GM12878 (cell line): ENCODE results near the gene DRP2. TPM values are rescaled to one million over a fixed set of nuclear protein-coding genes. Genes with fewer than 3 reads are reported as not detected.

ENCODE experiments used
- ATAC-seq: fragments of 200-7000 bp; cut with Tn5 transposase; 3 replicates; pipeline ENCODE4 v1.9.1; 2020; ENCODE audit warnings: mild to moderate bottlenecking, moderate library complexity
- BruUV-seq: library from RNA; stranded (reverse); fragments of 400-500 nt; replicated peaks from 2 replicates; lab custom pipeline; 2021; lab: Mats Ljungman, UMichigan
- CTCF ChIA-PET: fragments of 300-600 bp; sonication (Branson Sonifier 250); formaldehyde crosslinking; extraction: SDS; loops from one replicate; lab custom pipeline; 2021; ENCODE audit warnings: inconsistent platforms; lab: Yijun Ruan, JAX
- POLR2A ChIA-PET: fragments of 350-600 bp; formaldehyde crosslinking; extraction: SDS; loops from one replicate; lab custom pipeline; 2021; ENCODE audit warnings: inconsistent platforms; lab: Charles Lee
- RAD21 ChIA-PET: fragments of 300-600 bp; sonication (Branson Sonifier 250); formaldehyde crosslinking; loops from one replicate; lab custom pipeline; 2023; ENCODE audit warnings: antibody characterized with exemption; ENCODE audit not compliant: unreplicated experiment; lab: Charles Lee
- SMC1A ChIA-PET: fragments of 300-600 bp; sonication (Branson Sonifier 250); formaldehyde crosslinking; loops from one replicate; lab custom pipeline; 2023; ENCODE audit not compliant: unreplicated experiment, uncharacterized antibody; lab: Charles Lee
- DNase-seq: peaks from one replicate; pipeline ENCODE4 v3.0.0-alpha.2; 2011; ENCODE audit warnings: low read depth, low spot score
- FAIRE-seq: peaks from 3 replicates; lab custom pipeline; 2011; peaks lifted over from hg19 to GRCh38; lab: Jason Lieb, UNC
- H2AFZ ChIP-seq: 2 replicates; pipeline ENCODE4 v1.6.0; 2011; ENCODE audit warnings: low read depth, low read length, control low read depth; ENCODE audit not compliant: control insufficient read depth
- H3K27ac ChIP-seq: 2 replicates; pipeline ENCODE4 v1.5.1; 2011; ENCODE audit warnings: control low read depth; ENCODE audit not compliant: control insufficient read depth, insufficient read depth
- H3K27me3 ChIP-seq, 2 experiments: replicated peaks in 1 of 2; 2 replicates each; pipeline versions ENCODE4 v1.6.0 to v1.6.1; 2011; ENCODE audit warnings: low read length in 1 of 2; ENCODE audit not compliant: control insufficient read depth in 2 of 2, insufficient read depth in 2 of 2
- H3K36me3 ChIP-seq, 2 experiments: 2 replicates each; pipeline ENCODE4 v1.5.1; 2011; ENCODE audit warnings: low read length in 1 of 2; ENCODE audit not compliant: control insufficient read depth in 2 of 2, insufficient read depth in 2 of 2
- H3K4me1 ChIP-seq: 2 replicates; pipeline ENCODE4 v1.6.1; 2011; ENCODE audit warnings: mild to moderate bottlenecking, low read length, moderate library complexity, mixed read lengths; ENCODE audit not compliant: control insufficient read depth, insufficient read depth
- H3K4me2 ChIP-seq: 2 replicates; pipeline ENCODE4 v1.6.0; 2011; ENCODE audit warnings: control low read depth; ENCODE audit not compliant: control insufficient read depth, insufficient read depth
- H3K4me3 ChIP-seq: fragments of 200-600 bp; sonication (generic); 2 replicates; pipeline ENCODE4 v1.5.1; 2016
- H3K79me2 ChIP-seq: 2 replicates; pipeline ENCODE4 v1.6.0; 2011; ENCODE audit warnings: low read length; ENCODE audit not compliant: control insufficient read depth, insufficient read depth
- H3K9ac ChIP-seq: 2 replicates; pipeline ENCODE4 v1.8.0; 2011; ENCODE audit warnings: low read length, control low read depth, mixed read lengths; ENCODE audit not compliant: control insufficient read depth, insufficient read depth
- H3K9me3 ChIP-seq: replicated peaks from 3 replicates; pipeline ENCODE4 v1.5.1; 2011; ENCODE audit warnings: mild to moderate bottlenecking, low read length; ENCODE audit not compliant: control insufficient read depth, insufficient read depth
- H4K20me1 ChIP-seq: 2 replicates; pipeline ENCODE4 v1.6.0; 2011; ENCODE audit not compliant: control insufficient read depth, insufficient read depth
- EZH2 ChIP-seq: IDR thresholded peaks from 2 replicates; pipeline ENCODE4 v1.6.1; 2012; ENCODE audit warnings: low read depth, mild to moderate bottlenecking, control low read depth, inconsistent platforms, low read length, borderline replicate concordance; ENCODE audit not compliant: control insufficient read depth
- HDAC2 ChIP-seq: fragments of 200-600 bp; sonication (generic); IDR thresholded peaks from 2 replicates; pipeline ENCODE4 v1.6.1; 2017
- NFIC ChIP-seq: IDR thresholded peaks from 2 replicates; pipeline ENCODE4 v1.6.1; 2012; ENCODE audit warnings: low read depth, mild to moderate bottlenecking, inconsistent platforms, low read length, moderate library complexity
- NFYA ChIP-seq: IDR thresholded peaks from 2 replicates; pipeline ENCODE4 v1.6.1; 2011; ENCODE audit warnings: low read depth, mild to moderate bottlenecking, low read length, improper control_type of control experiment, borderline replicate concordance
- NR2C1 ChIP-seq: fragments of 450-650 bp; IDR thresholded peaks from 2 replicates; pipeline ENCODE4 v1.6.1; 2017; ENCODE audit warnings: antibody characterized with exemption, mild to moderate bottlenecking, moderate library complexity
- NRF1 ChIP-seq: conservative IDR thresholded peaks from 2 replicates; pipeline ENCODE4 v1.6.1; 2011; ENCODE audit warnings: mild to moderate bottlenecking, low read depth, low read length, improper control_type of control experiment
- PBX3 ChIP-seq: IDR thresholded peaks from 2 replicates; pipeline ENCODE4 v1.6.1; 2011; ENCODE audit warnings: mild to moderate bottlenecking, low read depth, low read length, moderate library complexity; ENCODE audit not compliant: insufficient replicate concordance
- ZZZ3 ChIP-seq: IDR thresholded peaks from 2 replicates; pipeline ENCODE4 v1.6.1; 2011; ENCODE audit warnings: low read depth; ENCODE audit not compliant: control insufficient read depth, insufficient read length
- WGBS: methylation state at CpG from one replicate; pipeline ENCODE4 v1.1.6; 2016; ENCODE audit warnings: low lambda C conversion rate; ENCODE audit not compliant: insufficient replicate concordance, insufficient coverage; ENCODE audit errors: missing lambda C conversion rate; 5-methylcytosine and 5-hydroxymethylcytosine counted together
- in situ Hi-C: fragments of 300-500 bp; cut with MboI; formaldehyde crosslinking; loops from 9 replicates; pipeline ENCODE4 v1.14.3; 2018; ENCODE audit warnings: mixed read lengths
- intact Hi-C: fragments of 100-400 bp; cut with micrococcal nuclease; formaldehyde crosslinking; loops from one replicate; pipeline ENCODE4 v1.14.2; 2022; ENCODE audit not compliant: unreplicated experiment
- polyA plus RNA-seq, 11 experiments: library from polyadenylated mRNA; depleted of rRNA in 4 of 11; unstranded in 6 of 11; stranded (reverse) in 5 of 11; fragments of >200 nt; fragmentation: Nextera tagmentation in 4 of 11; fragmentation: Illumina TruSeq in 1 of 11; extraction: Ambion mirVana in 4 of 11; extraction: Trizol in 1 of 11; gene quantifications; 1 replicate in 1 of 11; 2 replicates in 10 of 11; pipeline versions ENCODE4 v1.2.1 to v1.2.3, GENCODE V29; 2011 to 2016; ENCODE audit warnings: inconsistent platforms in 2 of 11, missing spikeins in 2 of 11, low read depth in 1 of 11
- total RNA-seq, 4 experiments: library from RNA; depleted of rRNA in 3 of 4; stranded (reverse); fragments of >200 nt in 3 of 4; fragmentation: Illumina TruSeq in 1 of 4; extraction: Trizol in 1 of 4; gene quantifications; 2 replicates each; pipeline versions ENCODE4 v1.2.1 to v1.2.3, GENCODE V29; 2013 to 2021

DRP2 gene
- total and polyA plus RNA-seq, 10 of the 15 experiments (the other 5 are each of a cell fraction or from before 2014, with no cell fraction given): 0.02 to 0.37 (median 0.15) TPM; not detected in 1

- FAIRE-seq (no peak), DNase-seq (no peak)
- in situ Hi-C loops: no loop called here
Observed at GRCh38 chrX:101219864-101220346, 319 bp downstream of the DRP2 start.

More at GRCh38 chrX:101219864-101220346, 319 bp downstream of the DRP2 start:
- ChIA-PET SMC1A (no interaction called here), POLR2A (no interaction called here), CTCF (no interaction called here), RAD21 (no interaction called here)
- Histone ChIP-seq H4K20me1 (no peaks in the 10 kb centered on the region), H3K4me3 (no peak overlapping the region), H3K27me3 (no peaks in the 10 kb centered on the region), H3K36me3 (no peaks in the 10 kb centered on the region), H3K4me2 (no peak overlapping the region), H2AFZ (no peak overlapping the region), H3K79me2 (no peaks in the 10 kb centered on the region), H3K27ac (no peak overlapping the region), H3K9me3 (no peaks in the 10 kb centered on the region), H3K9ac (no peak overlapping the region), H3K4me1 (no peaks in the 10 kb centered on the region)
- BruUV-seq: no TSS peak
- TF ChIP-seq NRF1 (no peak), ZZZ3 (no peak), NFIC (no peak), EZH2 (no peak), PBX3 (no peak), NR2C1 (no peak), HDAC2 (no peak), NFYA (no peak)
- intact Hi-C loops: no loop called here
- no peak for ATAC-seq
- 32% methylated on average over 9 of the region's 12 CpGs for WGBS
